ENCODE data around the gene CDK11A.
"Not testable (repeated sequence)": the region's sequence is repeated elsewhere in the genome, so short reads cannot be mapped to it uniquely, and the experiment has no call there.

The CDK11A gene

DNA sequence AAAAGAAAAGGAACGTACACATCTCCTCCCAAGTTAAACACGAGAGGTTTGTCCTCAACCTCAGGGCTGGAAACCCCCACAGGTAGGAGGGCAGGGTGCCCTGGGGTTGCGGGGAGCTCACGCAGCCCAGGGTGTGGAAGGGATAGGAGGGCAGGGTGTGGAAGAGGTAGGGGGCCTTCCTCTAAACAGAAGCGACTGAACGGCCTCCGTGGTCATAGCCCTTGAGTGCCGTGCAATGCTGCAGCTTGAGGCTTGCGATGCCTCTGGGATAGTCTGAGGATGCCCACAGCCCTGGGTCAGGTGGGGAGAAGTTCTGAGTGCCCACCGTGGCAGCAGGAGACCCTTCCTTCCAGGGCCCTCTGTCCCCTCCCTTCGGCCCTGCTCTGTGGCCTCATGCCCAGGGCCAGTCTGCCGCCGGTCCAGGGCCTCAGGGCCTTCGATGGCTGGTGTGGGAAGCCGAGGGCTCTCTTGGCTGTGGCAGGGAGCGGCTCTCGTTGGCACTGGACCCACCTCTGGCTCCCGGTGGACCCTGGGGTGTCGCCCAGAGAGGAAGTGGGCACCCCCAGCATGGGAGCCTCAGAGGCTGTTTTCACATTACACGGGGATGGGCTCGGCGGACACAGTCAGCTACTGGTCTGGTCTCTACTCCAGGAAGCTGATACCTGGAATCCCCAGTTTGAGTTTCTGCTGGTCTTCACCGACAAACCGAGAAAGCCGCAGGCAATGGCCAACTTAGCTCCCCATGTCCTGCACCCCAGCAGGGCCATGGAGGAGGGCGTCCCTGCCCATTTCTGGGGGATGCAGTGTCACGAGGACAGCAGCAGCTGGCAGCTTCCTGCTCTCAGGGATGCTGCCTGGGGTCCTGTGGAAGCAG is 59.0 kb downstream of the CDK11A start:
- no peak for DNase-seq (ENCODE audit: low spot score)
- no peak for TF ChIP-seq CTCF (IDR thresholded peaks at IDR 0.05)
- H3K4me3 ChIP-seq = no peak overlapping the region

GRCh38 chr1:1664318-1664717 is 59.8 kb downstream of the CDK11A start:
- H3K4me3 ChIP-seq; H3K27ac ChIP-seq; DNase-seq (ENCODE audit: low spot score): not testable (repeated sequence)

More for the DNA sequence above, 59.0 kb downstream of the CDK11A start:
- H3K27ac ChIP-seq = no peak overlapping the region

- peak overlapping the region in 1 of 2 donors; percentile 10 for H3K27ac ChIP-seq
- not testable (repeated sequence) for H3K4me3 ChIP-seq; DNase-seq (ENCODE audit: low spot score)
Measured at GRCh38 chr1:1662830-1663560, 61.2 kb downstream of the CDK11A start.

GRCh38 chr1:1662392-1662791 is 61.8 kb downstream of the CDK11A start:
- peak overlapping the region in 1 of 2 donors; percentile 10 for H3K27ac ChIP-seq
- not testable (repeated sequence) for H3K4me3 ChIP-seq; DNase-seq (ENCODE audit: low spot score)

DNA sequence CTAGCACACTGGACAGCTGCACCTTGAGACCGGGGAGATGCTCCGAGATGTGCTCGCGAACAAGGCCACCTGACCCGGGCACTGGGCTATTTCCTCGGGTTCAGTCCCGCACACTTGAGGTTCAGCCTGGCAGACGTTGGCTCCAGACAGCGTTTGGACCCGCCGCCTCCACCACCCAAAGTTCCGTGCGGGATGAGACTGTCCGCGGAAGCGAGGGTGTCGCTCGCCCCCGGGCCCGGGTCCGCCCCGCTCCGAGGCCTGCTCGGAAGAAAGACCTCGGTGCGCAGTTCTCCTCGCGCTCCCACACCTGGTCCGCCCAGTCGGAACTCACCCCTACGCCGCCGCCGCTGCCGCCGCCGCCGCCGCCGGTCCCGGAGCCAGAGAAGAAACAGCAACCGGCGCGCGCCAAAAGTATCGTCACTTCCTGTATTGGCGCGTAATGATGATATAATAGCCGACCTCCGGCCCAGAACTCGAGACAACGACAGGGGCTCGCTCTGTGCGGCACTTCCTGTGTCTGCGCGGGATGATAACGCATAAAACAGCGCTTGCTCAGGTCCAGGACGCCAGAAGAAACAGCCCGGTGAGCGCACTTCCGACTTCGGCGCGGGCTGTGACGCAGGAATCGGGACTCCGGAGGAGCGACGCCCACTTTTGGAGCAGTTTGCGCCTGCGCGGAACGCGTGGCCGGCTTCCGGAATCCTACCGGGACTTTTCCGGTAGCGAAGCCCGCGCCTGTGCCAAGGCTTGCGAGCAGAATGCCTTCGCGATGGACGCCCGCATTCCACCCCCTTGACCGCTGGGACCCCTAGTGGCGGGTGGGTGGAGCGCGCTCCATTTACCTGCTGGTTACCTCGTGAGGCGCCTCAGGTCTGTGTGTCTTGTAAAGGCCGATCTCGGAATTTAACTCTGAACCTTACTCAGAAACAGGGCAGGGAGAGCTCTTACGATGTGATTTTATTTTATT is 65.3 kb downstream of the CDK11A start, which contains the start of gene CDK11B:
Gene CDK11B (minus strand): TSS at position 422 of the 967 bp plus-strand sequence. CDS start 1,519 bp downstream, outside the sequence.
- peak; percentile 95 for DNase-seq (ENCODE audit: low spot score)
- peak within 1 kb of the TSS; percentile 75 for H3K4me3 ChIP-seq
- peak within 1 kb of the TSS; percentile 88 to 99 for H3K27ac ChIP-seq

Measured in coronary artery (tissue), 2 donors.